Retinal pigment epithelial cell (primary cell): ENCODE results near the gene CHCHD6.

ENCODE experiments used
- DNase-seq: peaks from one replicate; pipeline ENCODE4 v3.0.0-alpha.2; 2010; ENCODE audit warnings: low read depth
- H3K4me3 ChIP-seq: 2 replicates; pipeline ENCODE4 v1.5.1; 2011; ENCODE audit warnings: mild to moderate bottlenecking, low read length, control low read depth, moderate library complexity
- TF ChIP-seq, protein P1 (sequence below): conservative IDR thresholded peaks from 2 replicates; pipeline ENCODE4 v1.5.1; 2011; ENCODE audit warnings: low read depth, low read length, control low read depth, inconsistent platforms

CHCHD6 gene

GRCh38 chr3:126878664-126879063, 174.6 kb downstream of the CHCHD6 start:
- TF ChIP-seq, protein P1, sequence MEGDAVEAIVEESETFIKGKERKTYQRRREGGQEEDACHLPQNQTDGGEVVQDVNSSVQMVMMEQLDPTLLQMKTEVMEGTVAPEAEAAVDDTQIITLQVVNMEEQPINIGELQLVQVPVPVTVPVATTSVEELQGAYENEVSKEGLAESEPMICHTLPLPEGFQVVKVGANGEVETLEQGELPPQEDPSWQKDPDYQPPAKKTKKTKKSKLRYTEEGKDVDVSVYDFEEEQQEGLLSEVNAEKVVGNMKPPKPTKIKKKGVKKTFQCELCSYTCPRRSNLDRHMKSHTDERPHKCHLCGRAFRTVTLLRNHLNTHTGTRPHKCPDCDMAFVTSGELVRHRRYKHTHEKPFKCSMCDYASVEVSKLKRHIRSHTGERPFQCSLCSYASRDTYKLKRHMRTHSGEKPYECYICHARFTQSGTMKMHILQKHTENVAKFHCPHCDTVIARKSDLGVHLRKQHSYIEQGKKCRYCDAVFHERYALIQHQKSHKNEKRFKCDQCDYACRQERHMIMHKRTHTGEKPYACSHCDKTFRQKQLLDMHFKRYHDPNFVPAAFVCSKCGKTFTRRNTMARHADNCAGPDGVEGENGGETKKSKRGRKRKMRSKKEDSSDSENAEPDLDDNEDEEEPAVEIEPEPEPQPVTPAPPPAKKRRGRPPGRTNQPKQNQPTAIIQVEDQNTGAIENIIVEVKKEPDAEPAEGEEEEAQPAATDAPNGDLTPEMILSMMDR = no peak
- no peak overlapping the region for H3K4me3 ChIP-seq
- no peak for DNase-seq

DNA sequence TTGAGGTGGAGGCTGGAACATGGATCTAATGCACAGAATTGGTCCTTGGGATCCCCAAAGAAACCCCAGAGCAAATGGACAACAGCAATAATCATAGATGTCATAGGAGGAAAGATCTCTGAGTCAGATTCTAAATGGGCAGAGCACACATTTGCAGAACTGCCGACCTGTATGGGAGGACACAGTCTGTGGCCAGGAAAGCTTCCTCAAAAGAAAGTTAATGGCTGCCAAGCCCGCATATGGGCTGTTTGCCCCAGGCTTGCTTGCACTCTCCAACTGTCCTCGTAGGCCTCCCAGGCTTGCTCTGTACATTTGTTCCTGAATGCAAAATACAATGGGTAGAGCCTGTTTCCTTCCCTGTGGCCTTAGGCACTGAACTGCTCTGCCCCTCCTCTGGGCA, 176.9 kb downstream of the CHCHD6 start:
- DNase-seq = no peak
- TF ChIP-seq, protein P1 = no peak
- H3K4me3 ChIP-seq = no peak overlapping the region

GRCh38 chr3:126881861-126882260, 177.8 kb downstream of the CHCHD6 start:
- no peak for DNase-seq
- TF ChIP-seq, protein P1 = no peak
- no peak overlapping the region for H3K4me3 ChIP-seq

DNA sequence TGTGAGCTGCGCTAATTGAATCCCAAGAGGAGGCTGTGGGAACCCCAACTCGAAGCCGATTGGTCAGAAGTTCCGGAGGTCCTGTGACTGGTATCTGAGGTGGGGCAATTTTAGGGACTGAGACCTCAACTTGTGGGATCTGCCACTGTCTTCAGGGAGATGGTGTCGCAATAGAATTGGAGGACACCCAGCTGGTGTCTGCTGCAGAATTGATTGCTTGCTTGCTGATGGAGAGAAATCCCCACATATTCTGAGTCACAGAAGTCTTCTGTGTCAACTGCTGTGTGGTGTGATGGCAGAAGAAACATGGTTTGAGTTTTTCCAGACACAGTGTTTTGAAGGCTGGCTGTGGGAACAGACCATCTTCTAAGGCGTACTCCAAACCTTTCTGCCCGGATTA, 179.2 kb downstream of the CHCHD6 start:
- H3K4me3 ChIP-seq = no peak overlapping the region
- no peak for DNase-seq
- TF ChIP-seq, protein P1 = no peak

- TF ChIP-seq, protein P1 = no peak
- DNase-seq = no peak
- no peak overlapping the region for H3K4me3 ChIP-seq
Measured at GRCh38 chr3:126885425-126885824, 181.4 kb downstream of the CHCHD6 start.

DNA sequence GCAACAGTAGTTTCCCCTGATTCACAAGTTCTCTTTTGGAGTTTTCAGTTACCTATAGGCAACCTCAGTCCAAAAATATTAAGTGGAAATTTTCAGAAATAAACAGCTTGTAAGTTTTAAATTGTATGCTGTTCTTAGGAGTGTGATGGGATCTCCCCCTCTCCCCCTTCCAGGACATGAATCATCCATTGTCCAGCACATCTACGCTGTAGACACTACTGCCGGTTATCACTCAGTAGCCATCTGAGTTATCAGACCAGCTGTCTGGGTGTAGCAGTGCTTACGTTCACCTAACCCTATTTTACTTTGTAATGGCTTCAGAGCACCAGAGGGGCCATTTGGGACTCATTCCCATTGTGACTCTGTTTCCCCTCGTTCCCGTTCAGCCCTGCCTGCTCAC, 182.2 kb downstream of the CHCHD6 start:
- no peak for DNase-seq
- no peak overlapping the region for H3K4me3 ChIP-seq
- TF ChIP-seq, protein P1 = no peak

DNA sequence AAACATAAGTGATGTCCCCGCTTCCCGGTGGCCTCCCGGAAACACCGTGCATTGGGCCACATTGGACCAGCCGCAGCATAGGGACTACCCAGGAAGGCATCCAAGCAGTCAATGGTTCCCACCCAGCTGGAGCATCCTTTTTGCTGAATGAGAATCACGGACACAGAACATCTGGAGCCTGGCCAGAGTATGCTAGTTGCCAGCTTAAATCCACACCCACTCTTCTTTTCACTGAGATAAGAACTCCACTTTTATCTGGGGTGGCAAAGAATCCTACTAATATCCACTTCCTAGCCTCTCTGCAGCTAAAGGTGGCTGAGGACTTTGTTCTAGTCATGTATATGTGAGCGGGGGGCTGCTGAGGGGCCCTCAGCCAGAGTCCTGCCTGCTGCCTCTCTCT, 183.6 kb downstream of the CHCHD6 start:
- no peak for DNase-seq
- TF ChIP-seq, protein P1 = no peak
- no peak overlapping the region for H3K4me3 ChIP-seq
